GM19193 (cell line): Measurements from ENCODE around the gene FAM114A1.

Source experiments
- POLR2A ChIP-seq: IDR thresholded peaks from 4 replicates; pipeline ENCODE4 v1.6.1; 2011; ENCODE audit not compliant: insufficient read depth, insufficient read length; ENCODE audit errors: extremely low read depth

FAM114A1 gene

GRCh38 chr4:38987491-38987890 lies 119.9 kb downstream of the FAM114A1 start:
- no peak for TF ChIP-seq POLR2A

DNA sequence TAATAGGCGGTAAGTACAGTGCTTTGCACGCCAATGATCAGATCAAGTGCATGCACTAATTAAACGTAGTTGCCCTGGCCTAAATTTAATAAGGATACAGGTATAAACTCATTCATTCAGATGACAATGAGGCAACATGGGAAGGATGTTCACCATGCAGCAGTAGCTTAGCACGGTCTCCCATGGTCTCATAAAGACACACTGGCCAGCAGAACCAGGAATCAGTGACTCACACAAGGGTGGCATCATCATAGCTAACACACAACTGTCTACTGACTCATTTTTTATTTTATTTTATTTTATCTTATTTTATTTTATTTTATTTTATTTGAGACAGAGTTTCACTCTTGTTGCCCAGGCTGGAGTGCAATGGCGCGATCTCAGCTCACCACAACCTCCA lies 121.9 kb downstream of the FAM114A1 start:
- no peak for TF ChIP-seq POLR2A

DNA sequence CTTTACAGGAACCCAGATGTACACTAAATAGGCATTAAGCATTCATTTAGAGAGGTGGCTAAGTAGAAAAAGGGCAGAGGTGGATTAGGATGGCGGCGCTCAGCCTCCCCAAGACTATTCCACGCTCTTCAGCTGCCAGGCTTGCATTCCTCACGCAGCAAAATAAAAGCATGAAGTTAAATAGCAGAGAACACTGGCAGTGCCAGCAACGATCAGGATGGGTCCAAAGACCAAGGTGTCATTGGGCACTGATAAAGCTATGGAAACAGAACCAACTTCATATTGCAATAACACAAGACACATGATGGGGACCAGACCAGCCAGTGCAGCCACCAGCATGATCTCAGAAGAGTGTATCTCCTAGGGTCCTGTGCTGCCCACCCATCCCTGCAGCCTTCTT lies 122.6 kb downstream of the FAM114A1 start:
- TF ChIP-seq POLR2A, result no peak

DNA sequence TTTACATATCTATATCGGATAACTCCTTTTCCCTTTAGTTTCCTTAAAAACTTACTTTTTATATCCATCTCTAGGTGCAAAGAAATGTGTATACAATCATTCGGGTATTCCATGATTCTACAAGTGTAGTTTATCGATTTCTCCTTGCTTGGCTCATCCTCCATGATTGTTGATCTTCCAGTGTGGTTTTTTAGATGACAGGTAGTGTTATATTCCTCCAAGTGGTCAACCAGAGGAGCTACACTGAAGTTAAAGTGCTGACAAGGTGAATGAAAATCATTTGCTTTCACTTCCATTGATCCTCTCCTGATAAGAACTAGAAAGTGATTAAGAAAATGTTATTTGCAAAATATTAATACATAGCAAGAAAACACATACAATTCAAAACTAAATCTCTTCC lies 126.1 kb downstream of the FAM114A1 start:
- no peak for TF ChIP-seq POLR2A

GRCh38 chr4:38994135-38994534 lies 126.5 kb downstream of the FAM114A1 start:
- TF ChIP-seq POLR2A, result no peak
